Adipose tissue (tissue), 3 donors: ENCODE data around the gene PLEKHA5. TPM values are rescaled to one million over a fixed set of nuclear protein-coding genes. Genes with fewer than 3 reads are reported as not detected.
"Not testable (repeated sequence)": the region's sequence is repeated elsewhere in the genome, so short reads cannot be mapped to it uniquely, and the experiment has no call there.

ENCODE experiments used
- H3K27ac ChIP-seq: one replicate; pipeline ENCODE4 v1.5.1; 2013; ENCODE audit warnings: low read depth, low read length
- WGBS, 3 donors: extraction: QIAGEN DNeasy Blood & Tissue Kit; methylation state at CpG; one replicate each; pipeline ENCODE4 v1.1.7; 2013; 5-methylcytosine and 5-hydroxymethylcytosine counted together
- polyA plus RNA-seq, 3 donors: library from polyadenylated mRNA; stranded (reverse); fragments of 200-250 nt; gene quantifications; one replicate each; pipeline ENCODE4 v1.2.3, GENCODE V29; 2013
- donor health status: healthy with polysubstance abuse.
- donor health status: Bipolar disorder and iron deficiency.
- donor health status: healthy.

PLEKHA5 gene
- polyA plus RNA-seq, 3 donors = 5.4 to 24.7 (median 7.8) TPM

GRCh38 chr12:19402211-19402610, 272.7 kb downstream of the PLEKHA5 start:
- H3K27ac ChIP-seq = no peak overlapping the region
- WGBS, 3 donors = 70 to 95% (median 90%) methylated on average over 6 of the region's 6 CpGs

- H3K27ac ChIP-seq = no peak overlapping the region
- 60 to 77% (median 74%) methylated on average over 4 of the region's 4 CpGs for WGBS, 3 donors
These were observed 273.4 kb downstream of the PLEKHA5 start for GRCh38 chr12:19402743-19403431.

- no peak overlapping the region for H3K27ac ChIP-seq
- 91 to 95% (median 94%) methylated on average over 16 of the region's 16 CpGs for WGBS, 3 donors
These were observed 274.8 kb downstream of the PLEKHA5 start for GRCh38 chr12:19404242-19404880.

GRCh38 chr12:19409376-19409775, 279.8 kb downstream of the PLEKHA5 start:
- WGBS, 3 donors = 17 to 22% (median 18%) methylated on average over 3 of the region's 3 CpGs
- H3K27ac ChIP-seq = no peak overlapping the region

- no peak overlapping the region for H3K27ac ChIP-seq
These were observed 280.7 kb downstream of the PLEKHA5 start for GRCh38 chr12:19410211-19410610.

GRCh38 chr12:19410629-19411185, 281.2 kb downstream of the PLEKHA5 start:
- 38 to 57% (median 52%) methylated on average over 7 of the region's 7 CpGs for WGBS, 3 donors
- H3K27ac ChIP-seq = no peak overlapping the region

More at GRCh38 chr12:19410211-19410610, 280.7 kb downstream of the PLEKHA5 start:
- 43 to 52% (median 51%) methylated on average over 6 of the region's 6 CpGs for WGBS, 3 donors

- WGBS, 3 donors = 77 to 81% (median 78%) methylated on average over 10 of the region's 10 CpGs
- no peak overlapping the region for H3K27ac ChIP-seq
These were observed 282.0 kb downstream of the PLEKHA5 start for GRCh38 chr12:19411234-19412204.

GRCh38 chr12:19412844-19413243, 283.3 kb downstream of the PLEKHA5 start:
- no peak overlapping the region for H3K27ac ChIP-seq
- WGBS, 3 donors = 59 to 85% (median 71%) methylated on average over 23 of the region's 23 CpGs

- 94 to 96% (median 95%) methylated on average over 5 of the region's 5 CpGs for WGBS, 3 donors
- H3K27ac ChIP-seq = not testable (repeated sequence)
These were observed 284.0 kb downstream of the PLEKHA5 start for GRCh38 chr12:19413582-19413981.

- H3K27ac ChIP-seq = no peak overlapping the region
These were observed 286.0 kb downstream of the PLEKHA5 start for GRCh38 chr12:19415563-19415962.

- WGBS, 3 donors = 96 to 97% (median 97%) methylated on average over 14 of the region's 14 CpGs
- no peak overlapping the region for H3K27ac ChIP-seq
These were observed 289.6 kb downstream of the PLEKHA5 start for GRCh38 chr12:19419086-19419485.

- no peak overlapping the region for H3K27ac ChIP-seq
- WGBS, 3 donors = 74 to 89% (median 85%) methylated on average over 6 of the region's 6 CpGs
These were observed 292.2 kb downstream of the PLEKHA5 start for GRCh38 chr12:19421503-19422282.

GRCh38 chr12:19423166-19423930, 293.8 kb downstream of the PLEKHA5 start:
- no peak overlapping the region for H3K27ac ChIP-seq
- WGBS, 3 donors = 86 to 97% (median 93%) methylated on average over 12 of the region's 12 CpGs
